Right lobe of liver (tissue), 4 donors: ENCODE results near the gene SCUBE1.

ENCODE experiments used
- POLR2A ChIP-seq: fragments of 450-650 bp; IDR thresholded peaks from one replicate; pipeline ENCODE4 v1.6.1; 2017; ENCODE audit warnings: antibody characterized with exemption, mild to moderate bottlenecking
- TF ChIP-seq, protein P1 (sequence below), 4 donors: fragments of 200-600 bp in 3 of 4; fragments of 450-650 bp in 1 of 4; IDR thresholded peaks; one replicate each; pipeline versions ENCODE4 v1.5.1 to v1.8.0; 2016 to 2022; ENCODE audit warnings: antibody characterized with exemption in 4 of 4, mild to moderate bottlenecking in 2 of 4
- donor health status: DM: no; HTN: no; CAD: no.
- donor health status: DM: no; HTN: no; CAD: no.
- donor health status: DM: no; HTN: yes; CAD: no.

DNA sequence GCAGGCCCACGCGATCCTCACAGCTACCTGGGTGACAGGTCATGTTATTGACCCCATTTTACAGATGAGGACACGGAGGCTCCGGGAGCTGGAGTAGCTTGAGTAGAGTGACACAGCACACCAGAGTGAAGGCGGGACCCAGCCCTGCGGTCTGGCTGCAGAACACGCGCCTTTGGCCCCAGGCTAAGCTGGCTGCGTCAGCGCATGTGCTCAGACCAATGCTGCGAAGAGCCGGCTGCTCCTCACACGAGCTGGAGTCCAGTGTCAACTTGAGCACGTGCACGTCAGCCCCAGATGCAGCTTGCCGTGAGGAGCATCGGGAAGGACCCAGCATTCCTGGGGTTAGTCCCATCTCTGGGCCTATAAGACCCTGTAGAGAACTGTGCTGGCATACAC lies 49.9 kb downstream of the SCUBE1 start:
- TF ChIP-seq, protein P1, sequence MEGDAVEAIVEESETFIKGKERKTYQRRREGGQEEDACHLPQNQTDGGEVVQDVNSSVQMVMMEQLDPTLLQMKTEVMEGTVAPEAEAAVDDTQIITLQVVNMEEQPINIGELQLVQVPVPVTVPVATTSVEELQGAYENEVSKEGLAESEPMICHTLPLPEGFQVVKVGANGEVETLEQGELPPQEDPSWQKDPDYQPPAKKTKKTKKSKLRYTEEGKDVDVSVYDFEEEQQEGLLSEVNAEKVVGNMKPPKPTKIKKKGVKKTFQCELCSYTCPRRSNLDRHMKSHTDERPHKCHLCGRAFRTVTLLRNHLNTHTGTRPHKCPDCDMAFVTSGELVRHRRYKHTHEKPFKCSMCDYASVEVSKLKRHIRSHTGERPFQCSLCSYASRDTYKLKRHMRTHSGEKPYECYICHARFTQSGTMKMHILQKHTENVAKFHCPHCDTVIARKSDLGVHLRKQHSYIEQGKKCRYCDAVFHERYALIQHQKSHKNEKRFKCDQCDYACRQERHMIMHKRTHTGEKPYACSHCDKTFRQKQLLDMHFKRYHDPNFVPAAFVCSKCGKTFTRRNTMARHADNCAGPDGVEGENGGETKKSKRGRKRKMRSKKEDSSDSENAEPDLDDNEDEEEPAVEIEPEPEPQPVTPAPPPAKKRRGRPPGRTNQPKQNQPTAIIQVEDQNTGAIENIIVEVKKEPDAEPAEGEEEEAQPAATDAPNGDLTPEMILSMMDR (IDR thresholded peaks at IDR 0.05), result no peak
- no peak for TF ChIP-seq POLR2A
